WTC11 (cell line): Measurements from ENCODE around the gene RPH3AL. TPM values are rescaled to one million over a fixed set of nuclear protein-coding genes. Genes with fewer than 3 reads are reported as not detected.
A peak's percentile ranks its signal among the peaks of the same experiment; 100 is the strongest.
"Not testable (repeated sequence)": the region's sequence is repeated elsewhere in the genome, so short reads cannot be mapped to it uniquely, and the experiment has no call there.

Experiments used
- ATAC-seq: fragments of 200-7000 bp; cut with Tn5 transposase; 2 replicates; pipeline ENCODE4 v1.10.0; 2021; ENCODE audit warnings: mild to moderate bottlenecking, moderate library complexity
- CTCF ChIA-PET: fragments of 300-600 bp; sonication (Branson Sonifier 250); formaldehyde crosslinking; loops from one replicate; lab custom pipeline; 2021; ENCODE audit warnings: antibody characterized with exemption; lab: Charles Lee
- POLR2A ChIA-PET: fragments of 350-600 bp; sonication (Branson Sonifier 250); formaldehyde crosslinking; loops from one replicate; lab custom pipeline; 2021; ENCODE audit warnings: antibody characterized with exemption; lab: Charles Lee
- DNase-seq: peaks from one replicate; pipeline ENCODE4 v3.0.0; 2021; ENCODE audit warnings: low spot score
- H3K27ac Mint-ChIP-seq: 2 replicates; pipeline ENCODE4 v1.8.0; 2021; ENCODE audit warnings: mixed read lengths
- H3K27me3 Mint-ChIP-seq: 2 replicates; pipeline ENCODE4 v1.8.0; 2021; ENCODE audit warnings: low read depth, mild to moderate bottlenecking, moderate library complexity, mixed read lengths
- H3K36me3 Mint-ChIP-seq: 2 replicates; pipeline ENCODE4 v1.8.0; 2021; ENCODE audit warnings: mixed read lengths
- H3K4me1 Mint-ChIP-seq: 2 replicates; pipeline ENCODE4 v1.8.0; 2022; ENCODE audit warnings: mixed read lengths
- H3K4me3 Mint-ChIP-seq: 2 replicates; pipeline ENCODE4 v1.8.0; 2021; ENCODE audit warnings: mild to moderate bottlenecking, moderate library complexity, mixed read lengths
- H3K9me3 Mint-ChIP-seq: 2 replicates; pipeline ENCODE4 v1.8.0; 2021; ENCODE audit warnings: mixed read lengths
- ATF1 ChIP-seq: sonication (generic); formaldehyde crosslinking; IDR thresholded peaks from 2 replicates; pipeline ENCODE4 v1.8.1; 2023; ENCODE audit warnings: mild to moderate bottlenecking, moderate library complexity, missing genetic modification reagents
- CBFB ChIP-seq: sonication (generic); formaldehyde crosslinking; IDR thresholded peaks from 2 replicates; pipeline ENCODE4 v1.8.1; 2022; ENCODE audit warnings: mild to moderate bottlenecking, low read depth, missing genetic modification reagents
- ELF4 ChIP-seq: sonication (generic); formaldehyde crosslinking; IDR thresholded peaks from 2 replicates; pipeline ENCODE4 v1.8.1; 2022; ENCODE audit warnings: low read depth, mild to moderate bottlenecking, moderate library complexity, missing genetic modification reagents
- ESRRA ChIP-seq: sonication (generic); formaldehyde crosslinking; IDR thresholded peaks from 2 replicates; pipeline ENCODE4 v1.8.1; 2022; ENCODE audit warnings: mild to moderate bottlenecking, missing genetic modification reagents, borderline replicate concordance
- FOXK1 ChIP-seq: sonication (generic); formaldehyde crosslinking; IDR thresholded peaks from 2 replicates; pipeline ENCODE4 v1.8.0; 2022; ENCODE audit warnings: mild to moderate bottlenecking, moderate library complexity, missing genetic modification reagents
- IRF2 ChIP-seq: sonication (generic); formaldehyde crosslinking; IDR thresholded peaks from 2 replicates; pipeline ENCODE4 v1.8.0; 2022; ENCODE audit warnings: low read depth, missing genetic modification reagents, borderline replicate concordance
- JUN ChIP-seq: sonication (generic); formaldehyde crosslinking; IDR thresholded peaks from 2 replicates; pipeline ENCODE4 v1.8.0; 2023; ENCODE audit warnings: mild to moderate bottlenecking, missing genetic modification reagents
- MYBL2 ChIP-seq: sonication (generic); formaldehyde crosslinking; IDR thresholded peaks from 2 replicates; pipeline ENCODE4 v1.8.1; 2023; ENCODE audit warnings: mild to moderate bottlenecking, moderate library complexity, missing genetic modification reagents
- NFE2L1 ChIP-seq: sonication (generic); formaldehyde crosslinking; IDR thresholded peaks from 2 replicates; pipeline ENCODE4 v1.8.1; 2023; ENCODE audit warnings: missing genetic modification reagents
- SMAD4 ChIP-seq: sonication (generic); formaldehyde crosslinking; IDR thresholded peaks from 2 replicates; pipeline ENCODE4 v1.8.0; 2022; ENCODE audit warnings: mild to moderate bottlenecking, missing genetic modification reagents
- ZNF396 ChIP-seq: fragments of 250-450 bp; sonication (Bioruptor Pico); IDR thresholded peaks from 2 replicates; pipeline ENCODE4 v1.8.0; 2021; ENCODE audit warnings: mild to moderate bottlenecking, moderate library complexity, borderline replicate concordance
- ZNF423 ChIP-seq: fragments of 250-450 bp; sonication (Bioruptor Pico); IDR thresholded peaks from 2 replicates; pipeline ENCODE4 v2.1.2; 2022; ENCODE audit warnings: mild to moderate bottlenecking, moderate library complexity
- total RNA-seq: library from RNA; stranded (reverse); gene quantifications from 3 replicates; pipeline ENCODE4 v1.2.3, GENCODE V29; 2021
- TF ChIP-seq, protein P1 (sequence below): sonication (generic); formaldehyde crosslinking; IDR thresholded peaks from 2 replicates; pipeline ENCODE4 v1.8.1; 2023; ENCODE audit warnings: mild to moderate bottlenecking, missing genetic modification reagents
- TF ChIP-seq, protein P2 (sequence below): fragments of 250-450 bp; sonication (Bioruptor Pico); IDR thresholded peaks from 2 replicates; pipeline ENCODE4 v1.9.0; 2021; ENCODE audit warnings: mild to moderate bottlenecking, borderline replicate concordance
- TF ChIP-seq, protein P3 (sequence below): sonication (generic); formaldehyde crosslinking; IDR thresholded peaks from 2 replicates; pipeline ENCODE4 v1.8.0; 2022; ENCODE audit warnings: mild to moderate bottlenecking, missing genetic modification reagents
- TF ChIP-seq, protein P4 (sequence below): sonication (generic); formaldehyde crosslinking; IDR thresholded peaks from 2 replicates; pipeline ENCODE4 v1.8.1; 2023; ENCODE audit warnings: mild to moderate bottlenecking, missing genetic modification reagents, moderate library complexity
- TF ChIP-seq, protein P5 (sequence below): sonication (generic); formaldehyde crosslinking; IDR thresholded peaks from 2 replicates; pipeline ENCODE4 v1.8.1; 2023; ENCODE audit warnings: mild to moderate bottlenecking, moderate library complexity, missing genetic modification reagents

RPH3AL gene
- total RNA-seq, 1 experiment from 2014 or later, result 2.0 TPM

DNA sequence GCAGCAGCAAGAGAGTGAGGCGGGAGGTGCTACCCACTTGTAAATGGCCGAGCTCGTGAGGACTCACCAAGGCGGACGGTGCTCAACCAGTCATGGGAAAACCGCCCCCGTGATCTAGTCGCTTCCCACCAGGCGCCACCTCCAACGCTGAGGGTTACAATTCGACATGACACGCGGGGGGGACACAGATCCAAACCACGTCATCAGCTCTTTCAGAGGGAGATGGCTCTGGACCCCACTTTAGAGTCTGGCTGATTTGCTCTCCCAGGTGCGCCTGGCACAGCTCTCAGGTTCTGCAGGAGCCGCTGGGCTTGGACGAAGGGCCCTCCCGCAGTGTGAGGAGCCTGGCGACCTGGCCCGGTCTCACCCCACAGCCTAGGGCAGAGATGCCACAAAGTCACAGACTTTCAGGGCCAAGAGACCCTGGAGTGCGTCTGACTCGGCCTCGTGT lies 150.1 kb downstream of the RPH3AL start (continued):
- TF ChIP-seq, protein P1, sequence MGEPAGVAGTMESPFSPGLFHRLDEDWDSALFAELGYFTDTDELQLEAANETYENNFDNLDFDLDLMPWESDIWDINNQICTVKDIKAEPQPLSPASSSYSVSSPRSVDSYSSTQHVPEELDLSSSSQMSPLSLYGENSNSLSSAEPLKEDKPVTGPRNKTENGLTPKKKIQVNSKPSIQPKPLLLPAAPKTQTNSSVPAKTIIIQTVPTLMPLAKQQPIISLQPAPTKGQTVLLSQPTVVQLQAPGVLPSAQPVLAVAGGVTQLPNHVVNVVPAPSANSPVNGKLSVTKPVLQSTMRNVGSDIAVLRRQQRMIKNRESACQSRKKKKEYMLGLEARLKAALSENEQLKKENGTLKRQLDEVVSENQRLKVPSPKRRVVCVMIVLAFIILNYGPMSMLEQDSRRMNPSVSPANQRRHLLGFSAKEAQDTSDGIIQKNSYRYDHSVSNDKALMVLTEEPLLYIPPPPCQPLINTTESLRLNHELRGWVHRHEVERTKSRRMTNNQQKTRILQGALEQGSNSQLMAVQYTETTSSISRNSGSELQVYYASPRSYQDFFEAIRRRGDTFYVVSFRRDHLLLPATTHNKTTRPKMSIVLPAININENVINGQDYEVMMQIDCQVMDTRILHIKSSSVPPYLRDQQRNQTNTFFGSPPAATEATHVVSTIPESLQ, result no peak
- TF ChIP-seq ZNF396 (CRISPR knock-in tag) (no peak), FOXK1 (CRISPR knock-in tag) (no peak), SMAD4 (CRISPR knock-in tag) (no peak)
- TF ChIP-seq, protein P2, sequence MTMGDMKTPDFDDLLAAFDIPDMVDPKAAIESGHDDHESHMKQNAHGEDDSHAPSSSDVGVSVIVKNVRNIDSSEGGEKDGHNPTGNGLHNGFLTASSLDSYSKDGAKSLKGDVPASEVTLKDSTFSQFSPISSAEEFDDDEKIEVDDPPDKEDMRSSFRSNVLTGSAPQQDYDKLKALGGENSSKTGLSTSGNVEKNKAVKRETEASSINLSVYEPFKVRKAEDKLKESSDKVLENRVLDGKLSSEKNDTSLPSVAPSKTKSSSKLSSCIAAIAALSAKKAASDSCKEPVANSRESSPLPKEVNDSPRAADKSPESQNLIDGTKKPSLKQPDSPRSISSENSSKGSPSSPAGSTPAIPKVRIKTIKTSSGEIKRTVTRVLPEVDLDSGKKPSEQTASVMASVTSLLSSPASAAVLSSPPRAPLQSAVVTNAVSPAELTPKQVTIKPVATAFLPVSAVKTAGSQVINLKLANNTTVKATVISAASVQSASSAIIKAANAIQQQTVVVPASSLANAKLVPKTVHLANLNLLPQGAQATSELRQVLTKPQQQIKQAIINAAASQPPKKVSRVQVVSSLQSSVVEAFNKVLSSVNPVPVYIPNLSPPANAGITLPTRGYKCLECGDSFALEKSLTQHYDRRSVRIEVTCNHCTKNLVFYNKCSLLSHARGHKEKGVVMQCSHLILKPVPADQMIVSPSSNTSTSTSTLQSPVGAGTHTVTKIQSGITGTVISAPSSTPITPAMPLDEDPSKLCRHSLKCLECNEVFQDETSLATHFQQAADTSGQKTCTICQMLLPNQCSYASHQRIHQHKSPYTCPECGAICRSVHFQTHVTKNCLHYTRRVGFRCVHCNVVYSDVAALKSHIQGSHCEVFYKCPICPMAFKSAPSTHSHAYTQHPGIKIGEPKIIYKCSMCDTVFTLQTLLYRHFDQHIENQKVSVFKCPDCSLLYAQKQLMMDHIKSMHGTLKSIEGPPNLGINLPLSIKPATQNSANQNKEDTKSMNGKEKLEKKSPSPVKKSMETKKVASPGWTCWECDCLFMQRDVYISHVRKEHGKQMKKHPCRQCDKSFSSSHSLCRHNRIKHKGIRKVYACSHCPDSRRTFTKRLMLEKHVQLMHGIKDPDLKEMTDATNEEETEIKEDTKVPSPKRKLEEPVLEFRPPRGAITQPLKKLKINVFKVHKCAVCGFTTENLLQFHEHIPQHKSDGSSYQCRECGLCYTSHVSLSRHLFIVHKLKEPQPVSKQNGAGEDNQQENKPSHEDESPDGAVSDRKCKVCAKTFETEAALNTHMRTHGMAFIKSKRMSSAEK, result no peak

DNA sequence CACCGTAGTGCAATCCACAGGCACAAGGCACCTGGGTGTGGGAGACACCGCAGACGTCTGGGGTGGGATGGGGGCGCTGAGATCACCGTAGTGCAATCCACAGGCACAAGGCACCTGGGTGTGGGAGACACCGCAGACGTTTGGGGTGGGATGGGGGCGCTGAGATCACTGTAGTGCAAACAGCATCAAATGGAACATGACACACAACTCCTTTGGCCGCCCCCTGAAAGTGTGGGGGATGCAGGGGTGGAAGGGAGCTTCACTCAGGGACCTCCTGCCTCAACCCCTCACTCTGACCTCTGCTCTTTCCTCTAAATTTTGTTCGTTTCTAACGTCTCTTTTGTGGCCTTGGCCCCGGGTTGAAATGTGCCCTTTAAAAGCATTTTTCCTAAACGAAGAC lies 150.9 kb downstream of the RPH3AL start:
- H3K36me3 Mint-ChIP-seq, H3K4me3 Mint-ChIP-seq, ATAC-seq, CTCF ChIA-PET, H3K27ac Mint-ChIP-seq, H3K27me3 Mint-ChIP-seq, POLR2A ChIA-PET, H3K9me3 Mint-ChIP-seq: not testable (repeated sequence)
- peaks cover 26% of the 10 kb centered on the region for H3K4me1 Mint-ChIP-seq
- peak; percentile 4 for DNase-seq

DNA sequence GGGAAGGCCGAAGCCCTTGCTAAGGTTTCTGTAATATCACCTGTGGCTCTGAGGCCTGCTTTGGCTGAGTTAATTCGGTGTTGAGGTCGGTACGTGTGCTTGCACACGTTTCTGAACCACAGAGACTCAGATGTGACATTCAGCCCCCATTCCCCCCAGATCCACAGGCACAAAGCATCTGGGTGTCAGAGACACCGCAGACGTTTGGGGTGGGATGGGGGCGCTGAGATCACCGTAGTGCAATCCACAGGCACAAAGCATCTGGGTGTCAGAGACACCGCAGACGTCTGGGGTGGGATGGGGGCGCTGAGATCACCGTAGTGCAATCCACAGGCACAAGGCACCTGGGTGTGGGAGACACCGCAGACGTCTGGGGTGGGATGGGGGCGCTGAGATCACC lies 151.3 kb downstream of the RPH3AL start:
- CTCF ChIA-PET, result interaction anchor here (1.7 to 2.3 kb wide), 2 partner anchors 59 to 108 kb away, joined by 4 to 9 read pairs; no protein-coding TSS in a partner anchor
- H3K9me3 Mint-ChIP-seq, ATAC-seq, POLR2A ChIA-PET, DNase-seq, H3K27me3 Mint-ChIP-seq, H3K36me3 Mint-ChIP-seq, H3K4me3 Mint-ChIP-seq: not testable (repeated sequence)
- Mint-ChIP-seq H3K27ac (peak overlapping the region; percentile 39; the same call in 1 of the 2 replicates), H3K4me1 (peaks cover 30% of the 10 kb centered on the region)

DNA sequence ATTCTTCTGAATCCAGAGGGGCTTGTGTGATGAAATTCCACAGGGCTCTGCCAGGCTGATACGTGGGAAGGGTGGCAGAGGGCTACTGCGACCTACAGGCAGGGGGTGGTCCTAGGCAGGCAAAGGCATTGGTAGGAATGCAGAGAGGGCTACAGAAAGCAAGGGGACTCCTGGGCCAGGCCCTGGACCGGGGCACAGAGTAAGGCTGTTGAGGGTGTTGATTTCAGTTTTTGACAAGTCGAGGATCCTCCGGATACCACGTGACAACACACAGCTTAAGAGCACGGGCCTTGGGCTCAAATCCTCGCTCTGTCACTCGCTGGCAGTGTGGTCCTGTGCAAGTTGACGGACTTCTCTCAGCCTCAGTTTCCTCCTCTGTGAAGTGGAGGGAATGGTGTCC lies 152.0 kb downstream of the RPH3AL start:
- Mint-ChIP-seq H3K4me3 (no peak overlapping the region), H3K4me1 (peaks cover 31% of the 10 kb centered on the region), H3K36me3 (no peaks in the 10 kb centered on the region), H3K27ac (peak overlapping the region; percentile 61; the same call in 1 of the 2 replicates), H3K27me3 (peaks cover 2% of the 10 kb centered on the region; the same call in 1 of the 2 replicates), H3K9me3 (no peaks in the 10 kb centered on the region)
- DNase-seq (peak; percentile 1), ATAC-seq (peak; percentile 65)
- CTCF ChIA-PET, result interaction anchor here (1.3 to 2.3 kb wide), 3 partner anchors 60 to 120 kb away, joined by 3 to 9 read pairs (median 4); no protein-coding TSS in a partner anchor
- no peak for TF ChIP-seq FOXK1 (CRISPR knock-in tag)
- TF ChIP-seq, protein P3, sequence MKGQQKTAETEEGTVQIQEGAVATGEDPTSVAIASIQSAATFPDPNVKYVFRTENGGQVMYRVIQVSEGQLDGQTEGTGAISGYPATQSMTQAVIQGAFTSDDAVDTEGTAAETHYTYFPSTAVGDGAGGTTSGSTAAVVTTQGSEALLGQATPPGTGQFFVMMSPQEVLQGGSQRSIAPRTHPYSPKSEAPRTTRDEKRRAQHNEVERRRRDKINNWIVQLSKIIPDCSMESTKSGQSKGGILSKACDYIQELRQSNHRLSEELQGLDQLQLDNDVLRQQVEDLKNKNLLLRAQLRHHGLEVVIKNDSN, result no peak
- TF ChIP-seq, protein P4, sequence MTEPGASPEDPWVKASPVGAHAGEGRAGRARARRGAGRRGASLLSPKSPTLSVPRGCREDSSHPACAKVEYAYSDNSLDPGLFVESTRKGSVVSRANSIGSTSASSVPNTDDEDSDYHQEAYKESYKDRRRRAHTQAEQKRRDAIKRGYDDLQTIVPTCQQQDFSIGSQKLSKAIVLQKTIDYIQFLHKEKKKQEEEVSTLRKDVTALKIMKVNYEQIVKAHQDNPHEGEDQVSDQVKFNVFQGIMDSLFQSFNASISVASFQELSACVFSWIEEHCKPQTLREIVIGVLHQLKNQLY (CRISPR knock-in tag), result no peak
- TF ChIP-seq ATF1 (CRISPR knock-in tag), result no peak
- TF ChIP-seq ELF4, result no peak
- no peak for TF ChIP-seq ZNF423
- no peak for TF ChIP-seq NFE2L1
- no peak for TF ChIP-seq MYBL2 (CRISPR knock-in tag)
- no peak for TF ChIP-seq ESRRA (CRISPR knock-in tag)
- no peak for TF ChIP-seq CBFB (CRISPR knock-in tag)
- no peak for TF ChIP-seq IRF2 (CRISPR knock-in tag)
- TF ChIP-seq, protein P5, sequence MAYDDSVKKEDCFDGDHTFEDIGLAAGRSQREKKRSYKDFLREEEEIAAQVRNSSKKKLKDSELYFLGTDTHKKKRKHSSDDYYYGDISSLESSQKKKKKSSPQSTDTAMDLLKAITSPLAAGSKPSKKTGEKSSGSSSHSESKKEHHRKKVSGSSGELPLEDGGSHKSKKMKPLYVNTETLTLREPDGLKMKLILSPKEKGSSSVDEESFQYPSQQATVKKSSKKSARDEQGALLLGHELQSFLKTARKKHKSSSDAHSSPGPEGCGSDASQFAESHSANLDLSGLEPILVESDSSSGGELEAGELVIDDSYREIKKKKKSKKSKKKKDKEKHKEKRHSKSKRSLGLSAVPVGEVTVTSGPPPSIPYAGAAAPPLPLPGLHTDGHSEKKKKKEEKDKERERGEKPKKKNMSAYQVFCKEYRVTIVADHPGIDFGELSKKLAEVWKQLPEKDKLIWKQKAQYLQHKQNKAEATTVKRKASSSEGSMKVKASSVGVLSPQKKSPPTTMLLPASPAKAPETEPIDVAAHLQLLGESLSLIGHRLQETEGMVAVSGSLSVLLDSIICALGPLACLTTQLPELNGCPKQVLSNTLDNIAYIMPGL (CRISPR knock-in tag), result no peak
- TF ChIP-seq JUN, result no peak
- POLR2A ChIA-PET, result no interaction called here
